22Rv1 (cell line): ENCODE results near the gene LGI4.

Experiments used
- CTCF ChIP-seq: fragments of 450-650 bp; IDR thresholded peaks from 2 replicates; pipeline ENCODE4 v1.5.1; 2017; ENCODE audit warnings: mild to moderate bottlenecking
- ZFX ChIP-seq: fragments of 450-650 bp; IDR thresholded peaks from 2 replicates; pipeline ENCODE4 v1.6.1; 2017; ENCODE audit warnings: antibody characterized with exemption, borderline replicate concordance

GRCh38 chr19:35132254-35132653 lies 2.6 kb downstream of the LGI4 start:
- TF ChIP-seq CTCF (no peak), ZFX (no peak)
